Left cardiac atrium (tissue), 4 donors: ENCODE results near the gene SYT14. TPM values are rescaled to one million over a fixed set of nuclear protein-coding genes. Genes with fewer than 3 reads are reported as not detected.
"Not testable (repeated sequence)": the region's sequence is repeated elsewhere in the genome, so short reads cannot be mapped to it uniquely, and the experiment has no call there.

Experiments used
- ATAC-seq, 2 donors: fragments of 200-7000 bp; cut with Tn5 transposase; one replicate each; pipeline ENCODE4 v1.9.1; 2020; ENCODE audit warnings: mild to moderate bottlenecking in 2 of 2, moderate library complexity in 2 of 2
- DNase-seq: peaks from one replicate; pipeline ENCODE4 v3.0.0-alpha.2; 2020
- intact Hi-C, 2 donors: fragments of 100-400 bp; cut with DNase I; formaldehyde crosslinking; loops; one replicate each; pipeline versions ENCODE4 v1.14.1 to v1.15.1; 2022 to 2023
- total RNA-seq, 2 donors: library from RNA; stranded (reverse); fragmentation: NEBNext Ultra II Directional; extraction: Animal tissue kit (Norgen Biotek cat#: 25700); gene quantifications; one replicate each; pipeline ENCODE4 v1.2.1, GENCODE V29; 2021
- donor health status: DM: no; HTN: yes; CAD: no.
- donor health status: DM: no; HTN: yes; CAD: no; lungs with severe emphysema.
- donor health status: DM: yes; HTN: yes; CAD: no.
- donor health status: Dilated cardiomyopathy.

The SYT14 gene
- total RNA-seq, 2 donors from 2014 or later, result 0.08 TPM; not detected in 1

GRCh38 chr1:210010161-210010560 is 72.1 kb downstream of the SYT14 start:
- DNase-seq, result no peak
- no peak for ATAC-seq
- intact Hi-C loops, result no loop called here

- no peak for DNase-seq
- intact Hi-C loops, result no loop called here
- ATAC-seq, result no peak
Measured at GRCh38 chr1:210021145-210021860, 83.3 kb downstream of the SYT14 start.

- ATAC-seq (no peak), DNase-seq (no peak)
- intact Hi-C loops, result no loop called here
Measured at GRCh38 chr1:210022044-210022443, 84.0 kb downstream of the SYT14 start.

GRCh38 chr1:210024282-210024681 is 86.3 kb downstream of the SYT14 start:
- intact Hi-C loops, result no loop called here
- DNase-seq (no peak), ATAC-seq (no peak)

- ATAC-seq (no peak), DNase-seq (no peak)
- intact Hi-C loops, result no loop called here
Measured at GRCh38 chr1:210024996-210025395, 87.0 kb downstream of the SYT14 start.

- ATAC-seq (no peak), DNase-seq (no peak)
- intact Hi-C loops, result no loop called here
Measured at GRCh38 chr1:210025870-210026269, 87.9 kb downstream of the SYT14 start.

GRCh38 chr1:210027994-210028393 is 90.0 kb downstream of the SYT14 start:
- intact Hi-C loops, result no loop called here
- ATAC-seq (no peak), DNase-seq (no peak)

GRCh38 chr1:210031473-210031872 is 93.5 kb downstream of the SYT14 start:
- intact Hi-C loops, result no loop called here
- ATAC-seq, result no peak

GRCh38 chr1:210043058-210043457 is 105.0 kb downstream of the SYT14 start:
- DNase-seq (no peak), ATAC-seq (no peak)
- intact Hi-C loops, result no loop called here

More at GRCh38 chr1:210031473-210031872, 93.5 kb downstream of the SYT14 start:
- DNase-seq, result no peak

GRCh38 chr1:210049616-210050015 is 111.6 kb downstream of the SYT14 start:
- no peak for ATAC-seq
- intact Hi-C loops, result no loop called here
- DNase-seq, result no peak

GRCh38 chr1:210050491-210050890 is 112.5 kb downstream of the SYT14 start:
- ATAC-seq, intact Hi-C loops: not testable (repeated sequence)

GRCh38 chr1:210053126-210053525 is 115.1 kb downstream of the SYT14 start:
- intact Hi-C loops, result no loop called here
- DNase-seq (no peak), ATAC-seq (no peak)

More at GRCh38 chr1:210050491-210050890, 112.5 kb downstream of the SYT14 start:
- not testable (repeated sequence) for DNase-seq

GRCh38 chr1:210057593-210057992 is 119.6 kb downstream of the SYT14 start:
- ATAC-seq (no peak), DNase-seq (no peak)
- intact Hi-C loops, result no loop called here

GRCh38 chr1:210061992-210062391 is 124.0 kb downstream of the SYT14 start:
- ATAC-seq (no peak), DNase-seq (no peak)
- intact Hi-C loops, result no loop called here

- intact Hi-C loops, result no loop called here
Measured at GRCh38 chr1:210070531-210070930, 132.5 kb downstream of the SYT14 start.

GRCh38 chr1:210072129-210072528 is 134.1 kb downstream of the SYT14 start:
- ATAC-seq (no peak), DNase-seq (no peak)
- intact Hi-C loops, result no loop called here

More at GRCh38 chr1:210070531-210070930, 132.5 kb downstream of the SYT14 start:
- ATAC-seq (no peak), DNase-seq (no peak)

- DNase-seq (no peak), ATAC-seq (no peak)
- intact Hi-C loops, result no loop called here
Measured at GRCh38 chr1:210072896-210073504, 135.0 kb downstream of the SYT14 start.

- DNase-seq (no peak), ATAC-seq (no peak)
- intact Hi-C loops, result no loop called here
Measured at GRCh38 chr1:210074904-210075303, 136.9 kb downstream of the SYT14 start.

GRCh38 chr1:210076620-210077019 is 138.6 kb downstream of the SYT14 start:
- intact Hi-C loops, result no loop called here
- DNase-seq (no peak), ATAC-seq (no peak)

- intact Hi-C loops, result no loop called here
- DNase-seq (no peak), ATAC-seq (no peak)
Measured at GRCh38 chr1:210081494-210081893, 143.5 kb downstream of the SYT14 start.

- no peak for ATAC-seq
- intact Hi-C loops, result no loop called here
- no peak for DNase-seq
Measured at GRCh38 chr1:210085359-210085758, 147.3 kb downstream of the SYT14 start.
